Measurements from ENCODE around the gene KLHL17. TPM values are rescaled to one million over a fixed set of nuclear protein-coding genes. Genes with fewer than 3 reads are reported as not detected.

Gene KLHL17
- total and polyA plus RNA-seq, 10 of the 15 experiments (the other 5 are each of a cell fraction or from before 2014, with no cell fraction given), result 0.03 to 30.6 (median 5.3) TPM

- no peaks in the 10 kb centered on the region for H3K79me2 ChIP-seq (ENCODE audit: control insufficient read depth, insufficient read depth, low read length)
- intact Hi-C loops (cut with micrococcal nuclease; ENCODE audit: unreplicated experiment) (no loop called here), in situ Hi-C loops (cut with MboI) (no loop called here)
- 80% methylated on average over 10 of the region's 10 CpGs for WGBS (ENCODE audit: insufficient coverage, insufficient replicate concordance, low lambda C conversion rate, missing lambda C conversion rate)
- FAIRE-seq (no peak), ATAC-seq (no peak), DNase-seq (ENCODE audit: low read depth, low spot score) (no peak)
- POLR2A ChIA-PET, result interaction anchor here (0.8 to 2.4 kb wide), 8 partner anchors 10 to 72 kb away, joined by 3 to 11 read pairs (median 4); partner anchors contain the start of gene ISG15
- H3K4me2 ChIP-seq (ENCODE audit: control insufficient read depth, insufficient read depth), result no peak overlapping the region
- H3K27ac ChIP-seq (ENCODE audit: control insufficient read depth, insufficient read depth), result no peak overlapping the region
- TF ChIP-seq ZNF687 (IDR thresholded peaks at IDR 0.05) (no peak), MLLT1 (IDR thresholded peaks at IDR 0.05) (peak; percentile 62; the same call in 1 of the 2 replicates)
- H2AFZ ChIP-seq (ENCODE audit: control insufficient read depth, low read depth, low read length), result no peak overlapping the region
- H3K4me3 ChIP-seq, result no peak overlapping the region
- SMC1A ChIA-PET (ENCODE audit: uncharacterized antibody, unreplicated experiment), result interaction anchor here (1.0 to 2.2 kb wide), 6 partner anchors 10 to 73 kb away, joined by 3 to 8 read pairs (median 4); partner anchors contain the start of gene ISG15
- CTCF ChIA-PET, result interaction anchor here (1.0 to 4.7 kb wide), 8 partner anchors 8 to 72 kb away, joined by 3 to 34 read pairs (median 6); partner anchors contain the start of gene ISG15
- H3K9ac ChIP-seq (ENCODE audit: control insufficient read depth, insufficient read depth, low read length), result no peak overlapping the region
- peaks cover 20% of the 10 kb centered on the region for H3K4me1 ChIP-seq (ENCODE audit: control insufficient read depth, insufficient read depth, low read length)
- no peaks in the 10 kb centered on the region for H3K36me3 ChIP-seq (ENCODE audit: control insufficient read depth in 2 of 2, insufficient read depth in 2 of 2, low read length in 1 of 2)
- peaks cover 3% of the 10 kb centered on the region; the same call in 2 of the 3 replicates for H3K9me3 ChIP-seq (replicated peaks; ENCODE audit: control insufficient read depth, insufficient read depth, low read length)
- H4K20me1 ChIP-seq (ENCODE audit: control insufficient read depth, insufficient read depth), result no peaks in the 10 kb centered on the region
- RAD21 ChIA-PET (ENCODE audit: unreplicated experiment), result interaction anchor here (0.6 to 1.7 kb wide), 7 partner anchors 9 to 86 kb away, joined by 3 to 7 read pairs (median 3); partner anchors contain the start of genes AGRN and ISG15
- H3K27me3 ChIP-seq (replicated peaks in 1 of 2; ENCODE audit: control insufficient read depth in 2 of 2, insufficient read depth in 2 of 2, low read length in 1 of 2), result no peaks in the 10 kb centered on the region
- BruUV-seq (replicated peaks), result no TSS peak
Observed at GRCh38 chr1:991895-992294, 31.5 kb downstream of the KLHL17 start.
